Measurements from ENCODE around the gene ACTR1B. TPM values are rescaled to one million over a fixed set of nuclear protein-coding genes. Genes with fewer than 3 reads are reported as not detected.
A peak's percentile ranks its signal among the peaks of the same experiment; 100 is the strongest.
"Not testable (repeated sequence)": the region's sequence is repeated elsewhere in the genome, so short reads cannot be mapped to it uniquely, and the experiment has no call there.

ACTR1B gene
- total RNA-seq, 1 donor from 2014 or later, result 142 TPM

DNA sequence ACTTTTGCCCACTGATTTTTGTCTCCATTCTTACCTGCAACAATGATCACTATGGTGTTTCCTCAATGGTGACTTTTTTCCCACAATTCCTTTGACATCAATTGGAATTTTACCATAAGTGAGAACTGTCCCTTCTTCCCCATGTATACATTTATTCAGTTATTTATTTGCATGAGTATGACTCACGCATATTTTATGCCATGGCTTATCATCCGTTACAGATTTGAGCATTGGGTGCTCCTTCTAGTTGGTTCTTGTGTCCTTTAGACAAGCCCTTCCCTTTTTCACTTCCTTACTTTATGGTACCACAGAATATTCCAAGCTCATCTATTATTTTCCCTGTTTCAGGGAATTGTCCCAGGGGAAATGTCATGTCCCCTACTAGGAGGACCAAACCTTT, 10.4 kb downstream of the ACTR1B start:
- DNase-seq (ENCODE audit: low spot score), result no peak
- peaks cover 18% of the 10 kb centered on the region for H3K4me1 Mint-ChIP-seq (ENCODE audit: low read depth)
- H3K9me3 Mint-ChIP-seq, result no peaks in the 10 kb centered on the region
- peaks cover 70% of the 10 kb centered on the region for H3K36me3 Mint-ChIP-seq (ENCODE audit: low read depth)
- intact Hi-C loops (cut with micrococcal nuclease), result no loop called here
- H3K4me3 Mint-ChIP-seq (ENCODE audit: low read depth), result no peak overlapping the region
- no peak overlapping the region for H3K27ac Mint-ChIP-seq
- H3K27me3 Mint-ChIP-seq (ENCODE audit: low read depth), result no peaks in the 10 kb centered on the region

DNA sequence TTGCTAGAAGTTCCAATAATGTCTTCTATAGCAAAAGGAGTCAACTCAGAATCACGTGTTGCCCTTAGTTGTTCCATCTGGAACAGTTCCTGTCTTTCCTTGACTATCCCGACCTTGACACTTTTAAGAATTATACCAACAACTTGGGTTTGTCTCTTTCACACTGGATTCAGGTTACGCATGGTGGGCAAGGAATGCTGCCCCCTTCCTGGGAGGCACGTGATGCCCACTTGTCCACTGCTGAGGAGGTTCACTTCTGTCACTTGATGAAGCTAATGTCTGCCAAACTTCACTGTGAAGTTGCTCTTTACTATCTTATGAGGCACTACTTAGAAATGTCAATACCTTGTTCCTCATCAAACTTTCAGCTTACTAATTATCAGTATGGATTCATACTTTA, 12.7 kb downstream of the ACTR1B start:
- no peaks in the 10 kb centered on the region for H3K27me3 Mint-ChIP-seq (ENCODE audit: low read depth)
- H3K27ac Mint-ChIP-seq, result peak overlapping the region; percentile 68
- no peak overlapping the region for H3K4me3 Mint-ChIP-seq (ENCODE audit: low read depth)
- peaks cover 26% of the 10 kb centered on the region for H3K4me1 Mint-ChIP-seq (ENCODE audit: low read depth)
- DNase-seq (ENCODE audit: low spot score), result no peak
- intact Hi-C loops (cut with micrococcal nuclease), result no loop called here
- peaks cover 69% of the 10 kb centered on the region for H3K36me3 Mint-ChIP-seq (ENCODE audit: low read depth)
- no peaks in the 10 kb centered on the region for H3K9me3 Mint-ChIP-seq

DNA sequence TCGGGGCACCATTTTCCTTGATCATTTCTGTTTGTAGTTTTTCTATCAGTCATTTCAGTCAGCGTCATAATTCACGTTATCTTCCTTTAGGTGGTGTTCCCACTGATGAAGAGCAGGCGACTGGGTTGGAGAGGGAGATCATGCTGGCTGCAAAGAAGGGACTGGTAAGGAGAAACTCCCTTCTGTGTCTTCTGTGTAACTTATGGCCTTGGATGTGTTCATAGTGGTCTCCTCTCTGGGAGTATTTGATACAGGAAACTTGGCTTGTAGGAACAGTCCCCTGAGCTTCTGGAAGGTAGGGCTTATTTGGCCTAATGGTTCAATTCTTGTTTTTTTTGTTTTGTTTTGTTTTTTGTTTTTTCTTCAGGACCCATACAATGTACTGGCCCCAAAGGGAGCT, 16.9 kb downstream of the ACTR1B start:
- Mint-ChIP-seq H3K27ac (peak overlapping the region; percentile 97), H3K4me3 (ENCODE audit: low read depth) (peak overlapping the region; percentile 93), H3K36me3 (ENCODE audit: low read depth) (peaks cover 39% of the 10 kb centered on the region), H3K27me3 (ENCODE audit: low read depth) (no peaks in the 10 kb centered on the region), H3K4me1 (ENCODE audit: low read depth) (peaks cover 19% of the 10 kb centered on the region), H3K9me3 (no peaks in the 10 kb centered on the region)
- intact Hi-C loops (cut with micrococcal nuclease), result no loop called here
- DNase-seq (ENCODE audit: low spot score), result no peak

DNA sequence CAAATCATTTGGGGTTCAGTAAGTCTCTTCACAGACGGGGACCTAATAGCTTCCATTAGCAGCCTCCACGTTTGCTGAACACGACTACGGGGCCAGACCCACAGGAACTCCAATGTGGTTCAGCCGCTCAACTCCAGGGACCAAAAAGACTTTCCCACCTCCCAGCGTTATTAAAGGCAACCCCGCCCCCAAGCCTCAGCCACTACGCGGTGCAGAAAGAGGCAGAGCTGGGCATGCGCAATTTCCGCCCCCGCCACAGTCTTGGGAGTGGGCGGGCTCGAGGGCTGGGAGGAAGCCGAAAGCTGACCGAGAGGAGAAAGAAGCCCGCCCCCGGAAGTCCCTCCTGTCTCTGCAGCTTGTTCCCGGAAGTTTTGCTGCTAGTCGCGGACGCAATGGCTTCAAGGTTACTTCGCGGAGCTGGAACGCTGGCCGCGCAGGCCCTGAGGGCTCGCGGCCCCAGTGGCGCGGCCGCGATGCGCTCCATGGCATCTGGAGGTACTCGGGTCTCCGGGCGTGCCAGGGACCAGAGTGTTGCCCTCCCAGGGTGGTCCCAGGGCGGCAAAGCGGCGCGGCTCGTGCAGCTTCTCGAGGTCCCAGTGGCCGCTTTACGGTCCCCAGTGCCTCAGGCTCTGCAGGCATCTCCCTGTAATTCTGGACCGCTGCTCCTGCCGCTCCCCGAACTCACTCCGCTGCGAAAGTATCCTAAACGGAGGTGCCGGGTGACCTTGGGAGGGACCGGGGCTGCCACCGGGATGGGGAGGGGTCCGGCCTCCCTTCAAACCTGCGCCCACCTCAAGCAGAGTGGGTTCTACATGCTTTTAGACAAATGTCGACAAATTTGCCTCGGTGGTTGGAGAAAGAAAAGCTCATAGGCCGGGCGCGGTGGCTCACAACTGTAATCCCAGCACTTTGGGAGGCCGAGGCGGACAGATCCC, 17.9 kb downstream of the ACTR1B start, which contains the start of gene COX5B:
Gene COX5B, plus strand, starts transcription at position 368 of the 935 bp plus-strand sequence. Its CDS starts 25 bp downstream, at position 393.
- peak within 1 kb of the TSS; percentile 97 for H3K27ac Mint-ChIP-seq
- peak; percentile 98 for DNase-seq (ENCODE audit: low spot score)
- H3K27me3 Mint-ChIP-seq (ENCODE audit: low read depth), result no peaks in the 10 kb centered on the region
- H3K9me3 Mint-ChIP-seq, result no peaks in the 10 kb centered on the region
- peak within 1 kb of the TSS; percentile 93 for H3K4me3 Mint-ChIP-seq (ENCODE audit: low read depth)
- H3K4me1 Mint-ChIP-seq (ENCODE audit: low read depth), result peaks cover 19% of the 10 kb centered on the region
- H3K36me3 Mint-ChIP-seq (ENCODE audit: low read depth), result peaks cover 36% of the 10 kb centered on the region
- intact Hi-C loops (cut with micrococcal nuclease), result loop anchor here (1.0 kb wide), 1 partner anchor 18 kb away; the partner anchor contains the start of gene ACTR1B

DNA sequence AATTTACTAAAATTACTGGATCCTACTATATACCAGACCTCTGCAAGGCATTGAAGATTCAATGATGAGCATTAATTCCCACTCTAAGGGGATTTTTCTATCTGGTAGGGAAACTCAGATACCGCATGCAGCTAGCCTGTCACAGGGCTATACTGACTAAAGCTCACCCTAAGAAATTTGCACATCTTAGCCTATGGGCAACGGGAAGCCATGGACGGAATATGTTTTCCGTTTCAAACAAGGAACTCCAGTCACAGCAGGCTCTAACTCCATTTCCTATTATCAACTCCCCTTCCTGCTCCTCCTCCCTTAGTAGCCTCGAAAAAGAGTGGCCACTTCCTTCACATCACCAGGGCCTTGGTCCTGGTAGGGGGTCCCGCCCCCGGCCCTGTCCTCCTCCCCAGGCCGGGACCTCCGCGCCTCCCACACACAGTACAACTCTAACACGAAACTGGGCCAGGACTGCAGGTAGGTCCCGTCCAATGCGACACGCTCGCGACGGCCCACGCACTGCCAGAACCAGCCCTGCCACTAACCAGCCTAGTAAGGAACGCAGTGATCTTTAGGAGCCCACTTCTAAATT, 18.6 kb downstream of the ACTR1B start:
- intact Hi-C loops (cut with micrococcal nuclease), result loop anchor here (1.0 kb wide), 1 partner anchor 19 kb away; the partner anchor contains the start of gene ACTR1B
- Mint-ChIP-seq H3K4me1 (ENCODE audit: low read depth) (peaks cover 19% of the 10 kb centered on the region), H3K4me3 (ENCODE audit: low read depth) (peak overlapping the region; percentile 93), H3K27ac (peak overlapping the region; percentile 97), H3K9me3 (no peaks in the 10 kb centered on the region), H3K27me3 (ENCODE audit: low read depth) (peaks cover 3% of the 10 kb centered on the region), H3K36me3 (ENCODE audit: low read depth) (peaks cover 32% of the 10 kb centered on the region)
- DNase-seq (ENCODE audit: low spot score), result no peak

DNA sequence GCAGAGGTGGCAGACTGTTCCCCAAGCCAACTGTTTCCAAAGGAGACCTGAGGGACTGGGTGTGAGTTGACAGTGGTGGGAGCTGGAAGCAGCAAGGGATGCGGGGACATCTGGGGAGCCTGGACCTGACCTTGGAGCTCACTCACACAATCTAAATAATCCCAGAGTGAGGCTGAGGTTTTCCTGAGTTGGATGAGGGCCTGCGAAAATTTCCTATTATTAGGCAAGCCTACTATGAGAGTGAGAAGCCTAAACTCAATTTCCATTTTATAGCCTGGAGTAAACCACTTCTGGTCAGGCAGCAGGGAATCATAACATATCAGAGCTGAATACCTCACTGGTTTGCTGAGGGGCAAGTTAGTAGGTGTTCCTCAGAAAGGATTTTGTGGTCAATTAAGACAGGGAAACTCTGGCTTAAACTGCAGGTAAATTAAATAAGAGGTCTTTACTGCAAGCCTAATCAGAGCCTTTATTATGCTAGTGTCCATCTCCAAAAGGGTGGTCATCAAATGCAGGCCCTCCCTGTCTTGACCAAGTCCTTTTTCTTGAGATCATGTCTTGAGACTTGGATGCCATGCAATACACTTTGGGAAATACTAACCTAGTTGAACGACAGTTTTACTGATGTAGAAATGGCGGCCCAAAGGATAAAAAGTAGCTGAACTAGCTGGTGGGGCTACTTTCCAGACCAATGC, 19.7 kb downstream of the ACTR1B start:
- no peak overlapping the region for H3K27ac Mint-ChIP-seq
- H3K4me3 Mint-ChIP-seq (ENCODE audit: low read depth), result no peak overlapping the region
- DNase-seq (ENCODE audit: low spot score), result no peak
- peaks cover 24% of the 10 kb centered on the region for H3K36me3 Mint-ChIP-seq (ENCODE audit: low read depth)
- no peaks in the 10 kb centered on the region for H3K9me3 Mint-ChIP-seq
- intact Hi-C loops (cut with micrococcal nuclease), result no loop called here
- peaks cover 10% of the 10 kb centered on the region for H3K27me3 Mint-ChIP-seq (ENCODE audit: low read depth)
- H3K4me1 Mint-ChIP-seq (ENCODE audit: low read depth), result peaks cover 19% of the 10 kb centered on the region

DNA sequence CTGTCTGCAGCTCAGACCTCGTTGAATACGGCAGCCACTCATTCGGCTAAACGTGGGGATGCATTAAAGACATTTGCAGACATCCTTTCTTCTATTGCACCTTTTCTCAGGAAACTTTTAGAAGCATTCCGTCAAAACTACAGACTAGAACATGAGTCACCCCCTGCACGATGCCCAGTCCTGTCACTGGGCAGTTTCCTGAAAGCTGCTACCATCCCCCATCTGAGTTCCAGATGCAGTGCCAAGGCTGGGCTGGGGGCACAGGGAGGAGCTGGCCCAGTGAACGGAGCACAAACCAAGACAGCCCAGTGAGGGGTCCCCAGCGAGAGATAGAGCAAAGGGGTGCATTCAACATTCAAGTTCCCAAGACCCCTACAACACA, 37.8 kb downstream of the ACTR1B start:
- H3K4me3 Mint-ChIP-seq (ENCODE audit: low read depth); H3K27ac Mint-ChIP-seq; H3K9me3 Mint-ChIP-seq; DNase-seq (ENCODE audit: low spot score); intact Hi-C loops (cut with micrococcal nuclease); H3K36me3 Mint-ChIP-seq (ENCODE audit: low read depth); H3K4me1 Mint-ChIP-seq (ENCODE audit: low read depth): not testable (repeated sequence)
- H3K27me3 Mint-ChIP-seq (ENCODE audit: low read depth), result peaks cover 16% of the 10 kb centered on the region

DNA sequence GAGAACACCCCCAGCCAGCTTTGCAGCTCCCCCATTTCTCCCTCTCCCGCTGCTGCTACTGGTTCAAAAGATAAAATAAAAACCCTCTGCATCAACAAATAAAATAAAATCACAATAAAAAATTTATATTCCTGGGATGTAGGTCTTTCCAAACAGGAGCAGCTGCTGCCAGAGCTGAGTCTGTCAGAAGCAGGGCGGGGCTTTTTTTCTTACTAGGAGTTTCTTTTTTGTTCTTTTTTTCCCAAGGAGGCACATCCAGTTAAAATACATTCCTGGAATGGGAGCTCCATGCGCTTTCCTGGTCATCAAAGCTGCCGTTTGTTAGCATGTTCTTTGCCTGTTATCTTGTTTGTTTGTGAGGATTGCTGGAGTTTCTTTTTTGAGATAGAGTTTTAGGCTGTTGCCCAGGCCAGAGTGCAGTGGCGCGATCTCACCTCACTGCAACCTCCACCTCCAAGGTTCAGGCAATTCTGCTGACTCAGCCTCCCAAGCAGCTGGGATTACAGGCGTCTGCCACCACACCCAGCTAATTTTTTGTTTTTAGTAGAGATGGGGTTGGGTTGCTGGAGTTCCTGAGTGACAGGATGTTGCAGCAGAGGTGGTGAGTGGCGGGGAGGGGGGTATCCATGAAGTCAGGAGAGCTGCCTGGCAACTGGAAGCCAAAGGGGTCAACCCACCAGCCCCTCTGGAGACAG, 38.3 kb downstream of the ACTR1B start:
- H3K4me1 Mint-ChIP-seq (ENCODE audit: low read depth); intact Hi-C loops (cut with micrococcal nuclease); H3K36me3 Mint-ChIP-seq (ENCODE audit: low read depth); DNase-seq (ENCODE audit: low spot score); H3K27ac Mint-ChIP-seq; H3K9me3 Mint-ChIP-seq; H3K4me3 Mint-ChIP-seq (ENCODE audit: low read depth): not testable (repeated sequence)
- H3K27me3 Mint-ChIP-seq (ENCODE audit: low read depth), result peaks cover 12% of the 10 kb centered on the region

DNA sequence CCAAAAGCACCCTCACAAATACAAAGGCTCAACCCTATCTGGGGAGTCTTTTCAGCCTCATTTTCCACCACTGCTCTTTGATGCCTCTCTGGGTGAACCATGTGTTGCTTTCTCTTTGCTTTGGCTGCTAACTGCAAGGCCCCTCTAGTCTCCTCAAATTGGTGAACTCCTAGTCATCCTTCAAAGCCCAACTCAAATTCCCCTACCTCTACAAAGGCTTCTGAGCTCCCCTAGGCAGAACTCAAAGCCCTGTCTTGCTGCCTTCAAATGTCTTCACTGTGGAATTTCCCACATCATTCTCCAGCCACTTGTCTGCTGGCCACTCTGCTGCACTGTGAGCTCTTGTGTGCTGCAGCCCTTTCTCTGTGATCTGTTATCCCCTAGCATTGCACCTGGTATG, 40.9 kb downstream of the ACTR1B start:
- H3K27ac Mint-ChIP-seq; DNase-seq (ENCODE audit: low spot score); H3K4me3 Mint-ChIP-seq (ENCODE audit: low read depth); intact Hi-C loops (cut with micrococcal nuclease); H3K36me3 Mint-ChIP-seq (ENCODE audit: low read depth); H3K4me1 Mint-ChIP-seq (ENCODE audit: low read depth); H3K9me3 Mint-ChIP-seq; H3K27me3 Mint-ChIP-seq (ENCODE audit: low read depth): not testable (repeated sequence)

DNA sequence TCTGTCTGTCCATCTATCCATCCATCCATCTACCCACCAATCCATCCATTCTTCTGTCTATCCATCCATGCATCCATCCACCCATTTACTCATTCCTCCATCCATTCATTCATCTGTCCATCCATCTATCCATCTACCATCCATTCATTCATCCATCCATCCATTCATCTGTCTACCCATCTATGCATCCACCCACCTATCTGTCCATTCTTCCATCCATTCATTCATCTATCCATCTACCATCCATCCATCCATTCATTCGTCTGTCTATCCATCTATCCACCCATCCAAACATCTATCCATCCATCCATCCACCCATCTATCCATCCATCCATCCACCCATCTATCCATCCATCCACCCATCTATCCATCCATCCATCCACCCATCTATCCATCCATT, 43.4 kb downstream of the ACTR1B start:
- H3K4me1 Mint-ChIP-seq (ENCODE audit: low read depth); H3K27ac Mint-ChIP-seq: not testable (repeated sequence)

DNA sequence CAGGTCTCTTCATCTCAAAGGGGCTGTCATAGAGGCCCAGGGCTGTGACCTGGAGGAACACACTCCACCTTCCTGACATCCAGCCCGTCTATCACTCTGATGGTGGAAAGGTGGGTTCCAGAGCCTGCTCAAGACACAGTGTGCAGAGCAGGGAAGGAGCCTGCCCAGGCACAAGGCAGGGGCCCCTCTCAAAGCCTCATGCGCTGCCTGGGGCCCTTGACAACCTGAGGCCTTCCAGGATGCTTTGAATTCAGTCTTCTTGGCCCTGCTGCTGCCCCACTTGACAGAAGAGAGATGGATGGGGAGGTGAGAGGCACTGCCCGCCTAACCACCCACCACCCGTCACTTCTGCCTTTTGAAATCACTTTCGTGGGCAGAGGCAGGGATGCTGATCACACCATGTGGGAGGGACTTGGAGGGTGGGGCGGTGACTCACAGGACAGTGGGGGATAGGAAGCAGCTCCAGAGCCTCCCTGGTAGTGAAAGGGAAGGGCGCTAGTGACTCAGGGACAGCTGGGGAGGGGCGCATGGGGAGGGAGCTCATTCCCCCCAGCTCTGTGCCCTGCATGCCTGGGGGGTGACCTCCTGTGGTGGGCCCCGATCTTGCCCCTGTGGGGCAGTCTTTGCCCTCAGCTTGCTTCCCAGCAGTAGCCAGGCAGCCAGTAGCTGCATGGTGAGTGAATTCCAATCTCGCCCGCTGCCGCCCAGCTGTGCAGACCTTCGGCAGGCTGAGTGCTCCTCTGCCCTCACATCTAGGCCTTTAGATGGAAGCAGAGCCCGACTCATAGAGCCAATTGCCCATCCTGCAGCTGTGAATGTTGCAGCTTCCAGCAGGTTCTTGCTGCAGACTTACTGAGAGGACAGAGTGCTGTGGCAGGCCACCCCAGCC, 44.7 kb downstream of the ACTR1B start:
- H3K9me3 Mint-ChIP-seq; intact Hi-C loops (cut with micrococcal nuclease); H3K4me1 Mint-ChIP-seq (ENCODE audit: low read depth); DNase-seq (ENCODE audit: low spot score); H3K36me3 Mint-ChIP-seq (ENCODE audit: low read depth); H3K27ac Mint-ChIP-seq; H3K27me3 Mint-ChIP-seq (ENCODE audit: low read depth); H3K4me3 Mint-ChIP-seq (ENCODE audit: low read depth): not testable (repeated sequence)

More for the DNA sequence above, 43.4 kb downstream of the ACTR1B start:
- H3K9me3 Mint-ChIP-seq; intact Hi-C loops (cut with micrococcal nuclease); DNase-seq (ENCODE audit: low spot score); H3K36me3 Mint-ChIP-seq (ENCODE audit: low read depth); H3K4me3 Mint-ChIP-seq (ENCODE audit: low read depth); H3K27me3 Mint-ChIP-seq (ENCODE audit: low read depth): not testable (repeated sequence)

DNA sequence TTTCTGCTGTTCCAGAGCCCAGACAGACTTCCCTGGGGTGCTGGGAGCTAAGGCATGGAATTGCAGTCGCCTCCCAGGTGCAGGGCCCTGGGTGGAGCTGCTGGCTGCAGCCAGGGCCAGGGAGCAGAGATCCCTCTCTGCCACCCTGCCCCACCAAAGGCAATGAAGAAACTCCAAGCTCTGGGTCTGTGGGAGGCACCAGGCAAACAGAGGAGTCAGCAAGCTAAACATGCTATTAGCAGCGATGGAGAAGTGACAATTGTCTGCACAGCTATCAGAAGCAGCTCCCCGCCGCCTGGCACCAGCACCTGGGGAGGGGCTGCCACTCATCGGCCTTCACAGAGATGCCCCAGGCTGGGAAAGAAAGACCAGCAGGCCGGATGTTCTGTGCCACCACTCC, 45.9 kb downstream of the ACTR1B start:
- no peaks in the 10 kb centered on the region for H3K9me3 Mint-ChIP-seq

More for the DNA sequence above, 45.9 kb downstream of the ACTR1B start:
- H3K36me3 Mint-ChIP-seq (ENCODE audit: low read depth), result no peaks in the 10 kb centered on the region
- no peak overlapping the region for H3K27ac Mint-ChIP-seq
- H3K4me3 Mint-ChIP-seq (ENCODE audit: low read depth), result no peak overlapping the region
- no peaks in the 10 kb centered on the region for H3K27me3 Mint-ChIP-seq (ENCODE audit: low read depth)
- intact Hi-C loops (cut with micrococcal nuclease), result no loop called here
- DNase-seq (ENCODE audit: low spot score), result no peak
- H3K4me1 Mint-ChIP-seq (ENCODE audit: low read depth), result peaks cover 4% of the 10 kb centered on the region
